ENCODE data around the gene SLC5A12. TPM values are rescaled to one million over a fixed set of nuclear protein-coding genes. Genes with fewer than 3 reads are reported as not detected.

The SLC5A12 gene
- total RNA-seq, 1 experiment from 2014 or later, result 0.82 TPM

- no peak for TF ChIP-seq CTCF (IDR thresholded peaks at IDR 0.05; ENCODE audit: insufficient read depth in 1 of 2, low read depth in 1 of 2, low read length in 1 of 2, severe bottlenecking in 1 of 2, unreplicated experiment in 1 of 2)
- no peaks in the 10 kb centered on the region for H3K9me3 Mint-ChIP-seq (ENCODE audit: unreplicated experiment)
- H3K4me1 Mint-ChIP-seq (ENCODE audit: low read depth, unreplicated experiment), result peaks cover 5% of the 10 kb centered on the region
- intact Hi-C loops (cut with micrococcal nuclease; ENCODE audit: unreplicated experiment), result no loop called here
- no TSS peak for BruUV-seq (replicated peaks)
- no peak overlapping the region for H3K27ac Mint-ChIP-seq (ENCODE audit: unreplicated experiment)
- no peaks in the 10 kb centered on the region for H3K36me3 Mint-ChIP-seq (ENCODE audit: insufficient read depth, unreplicated experiment)
- no peaks in the 10 kb centered on the region for H3K36me3 ChIP-seq (ENCODE audit: control insufficient read depth, insufficient read depth, low read length)
- peaks cover 3% of the 10 kb centered on the region for H3K27me3 Mint-ChIP-seq (ENCODE audit: insufficient read depth, unreplicated experiment)
- DNase-seq, result no peak
- H3K4me3 Mint-ChIP-seq (ENCODE audit: unreplicated experiment), result no peak overlapping the region
- POLR2A ChIA-PET, result no interaction called here
- no peaks in the 10 kb centered on the region for H3K4me1 ChIP-seq
- CTCF ChIA-PET, result no interaction called here
- no peaks in the 10 kb centered on the region for H3K27me3 ChIP-seq (replicated peaks; ENCODE audit: control insufficient read depth, insufficient read depth, low read length)
- no peaks in the 10 kb centered on the region for H3K9me3 ChIP-seq
- no peak overlapping the region for H3K4me3 ChIP-seq (ENCODE audit: low read depth, low read length)
Observed at GRCh38 chr11:26708736-26709456, 13.0 kb downstream of the SLC5A12 start.

GRCh38 chr11:26706181-26706580 is 15.7 kb downstream of the SLC5A12 start:
- no peak overlapping the region for H3K4me3 ChIP-seq (ENCODE audit: low read depth, low read length)
- CTCF ChIA-PET, result no interaction called here
- no peaks in the 10 kb centered on the region for H3K27me3 ChIP-seq (replicated peaks; ENCODE audit: control insufficient read depth, insufficient read depth, low read length)
- no peaks in the 10 kb centered on the region for H3K9me3 ChIP-seq
- no peak overlapping the region for H3K27ac Mint-ChIP-seq (ENCODE audit: unreplicated experiment)
- POLR2A ChIA-PET, result no interaction called here
- H3K9me3 Mint-ChIP-seq (ENCODE audit: unreplicated experiment), result no peaks in the 10 kb centered on the region
- H3K27me3 Mint-ChIP-seq (ENCODE audit: insufficient read depth, unreplicated experiment), result no peaks in the 10 kb centered on the region
- H3K4me1 Mint-ChIP-seq (ENCODE audit: low read depth, unreplicated experiment), result peaks cover 5% of the 10 kb centered on the region
- intact Hi-C loops (cut with micrococcal nuclease; ENCODE audit: unreplicated experiment), result no loop called here
- H3K36me3 ChIP-seq (ENCODE audit: control insufficient read depth, insufficient read depth, low read length), result no peaks in the 10 kb centered on the region
- no peaks in the 10 kb centered on the region for H3K36me3 Mint-ChIP-seq (ENCODE audit: insufficient read depth, unreplicated experiment)
- no peak overlapping the region for H3K4me3 Mint-ChIP-seq (ENCODE audit: unreplicated experiment)
- BruUV-seq (replicated peaks), result no TSS peak
- no peak for TF ChIP-seq CTCF (IDR thresholded peaks at IDR 0.05; ENCODE audit: insufficient read depth in 1 of 2, low read depth in 1 of 2, low read length in 1 of 2, severe bottlenecking in 1 of 2, unreplicated experiment in 1 of 2)
- DNase-seq, result no peak
- H3K4me1 ChIP-seq, result no peaks in the 10 kb centered on the region

GRCh38 chr11:26704249-26704648 is 17.6 kb downstream of the SLC5A12 start:
- no peaks in the 10 kb centered on the region for H3K36me3 ChIP-seq (ENCODE audit: control insufficient read depth, insufficient read depth, low read length)
- no peak overlapping the region for H3K27ac Mint-ChIP-seq (ENCODE audit: unreplicated experiment)

More at GRCh38 chr11:26704249-26704648, 17.6 kb downstream of the SLC5A12 start:
- POLR2A ChIA-PET, result no interaction called here
- Histone ChIP-seq H3K9me3 (no peaks in the 10 kb centered on the region), H3K4me1 (no peaks in the 10 kb centered on the region), H3K27me3 (replicated peaks; ENCODE audit: control insufficient read depth, insufficient read depth, low read length) (no peaks in the 10 kb centered on the region), H3K4me3 (ENCODE audit: low read depth, low read length) (no peak overlapping the region)
- no peaks in the 10 kb centered on the region for H3K36me3 Mint-ChIP-seq (ENCODE audit: insufficient read depth, unreplicated experiment)
- CTCF ChIA-PET, result no interaction called here
- no peaks in the 10 kb centered on the region for H3K27me3 Mint-ChIP-seq (ENCODE audit: insufficient read depth, unreplicated experiment)
- intact Hi-C loops (cut with micrococcal nuclease; ENCODE audit: unreplicated experiment), result no loop called here
- H3K4me3 Mint-ChIP-seq (ENCODE audit: unreplicated experiment), result no peak overlapping the region
- no peak for DNase-seq
- H3K4me1 Mint-ChIP-seq (ENCODE audit: low read depth, unreplicated experiment), result peaks cover 5% of the 10 kb centered on the region
- no TSS peak for BruUV-seq (replicated peaks)
- TF ChIP-seq CTCF (IDR thresholded peaks at IDR 0.05; ENCODE audit: insufficient read depth in 1 of 2, low read depth in 1 of 2, low read length in 1 of 2, severe bottlenecking in 1 of 2, unreplicated experiment in 1 of 2), result no peak
- H3K9me3 Mint-ChIP-seq (ENCODE audit: unreplicated experiment), result no peaks in the 10 kb centered on the region
